Fibroblast of skin of left biceps (primary cell): ENCODE results near the gene CHRNB2.

Source experiments
- DNase-seq, 2 experiments: peaks; one replicate each; pipeline ENCODE4 v3.0.0-alpha.2; 2013; ENCODE audit warnings: low read depth in 2 of 2

CHRNB2 gene

DNA sequence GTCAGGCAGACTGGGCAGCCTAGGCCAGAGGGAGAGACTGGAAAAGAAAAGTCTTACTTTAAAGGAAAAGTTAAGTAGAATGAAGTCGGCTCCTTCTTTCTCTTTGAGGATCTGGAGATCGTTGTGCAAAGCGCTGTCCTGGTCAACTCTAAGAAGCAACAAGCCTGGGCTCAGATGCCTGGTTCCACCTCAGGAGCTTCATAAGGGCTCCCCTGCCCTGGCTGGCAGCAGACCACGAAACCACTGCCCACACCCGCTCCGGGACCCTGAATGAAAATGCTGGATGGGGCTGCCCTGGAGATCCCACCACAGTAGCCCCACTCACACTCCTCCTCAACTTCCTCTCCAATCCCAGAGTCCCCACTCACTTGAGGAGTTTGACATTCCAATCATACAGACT lies 15.5 kb upstream of the CHRNB2 start:
- no peak for DNase-seq

DNA sequence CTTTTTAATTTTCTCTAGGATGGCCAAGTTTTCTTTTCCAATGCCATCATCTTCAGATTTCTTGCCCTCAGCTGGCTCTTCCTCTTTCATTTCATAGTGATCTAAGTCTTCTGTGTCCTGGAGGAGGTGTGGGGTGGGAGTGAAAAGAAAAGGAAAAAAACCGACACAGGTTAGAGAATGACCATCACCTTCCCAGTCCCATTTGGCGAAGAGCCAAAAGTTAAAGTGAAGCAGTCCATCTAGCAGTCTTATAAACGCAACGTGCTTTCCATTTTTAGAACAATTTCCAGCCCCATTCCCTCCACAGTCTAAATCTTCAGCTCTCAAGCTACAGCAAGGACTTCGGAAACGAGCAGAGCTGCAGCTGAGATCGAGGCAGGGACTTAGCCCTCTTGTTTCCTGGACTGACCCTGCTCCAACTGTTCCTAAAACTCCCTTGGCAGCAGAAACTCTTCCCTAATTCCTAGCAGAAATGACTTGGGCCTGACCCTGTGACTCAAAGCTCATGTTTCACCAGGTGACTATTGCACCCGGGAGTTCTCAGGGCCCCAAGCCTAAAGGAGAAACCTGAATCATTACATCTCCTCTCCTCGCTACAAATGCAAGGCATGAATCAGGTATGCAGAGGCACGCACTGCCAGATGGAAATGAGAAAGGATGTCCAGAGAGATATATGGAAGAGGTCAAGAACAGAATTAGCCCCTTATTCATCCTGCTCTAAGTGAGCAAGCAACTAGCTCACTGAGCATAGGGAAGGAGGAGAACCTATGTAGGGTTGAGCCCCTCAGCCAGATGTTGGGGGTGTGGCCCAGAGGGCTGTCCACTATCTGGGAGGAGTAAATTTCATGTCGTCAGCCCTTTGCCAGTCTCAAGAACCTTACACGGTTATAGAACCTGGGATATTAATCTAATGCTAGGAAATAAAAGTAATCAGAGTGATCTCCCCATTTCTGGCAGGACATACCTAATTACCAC lies 14.2 kb upstream of the CHRNB2 start:
- no peak for DNase-seq

- no peak for DNase-seq
Measured at GRCh38 chr1:154556422-154556821, 11.2 kb upstream of the CHRNB2 start.

DNA sequence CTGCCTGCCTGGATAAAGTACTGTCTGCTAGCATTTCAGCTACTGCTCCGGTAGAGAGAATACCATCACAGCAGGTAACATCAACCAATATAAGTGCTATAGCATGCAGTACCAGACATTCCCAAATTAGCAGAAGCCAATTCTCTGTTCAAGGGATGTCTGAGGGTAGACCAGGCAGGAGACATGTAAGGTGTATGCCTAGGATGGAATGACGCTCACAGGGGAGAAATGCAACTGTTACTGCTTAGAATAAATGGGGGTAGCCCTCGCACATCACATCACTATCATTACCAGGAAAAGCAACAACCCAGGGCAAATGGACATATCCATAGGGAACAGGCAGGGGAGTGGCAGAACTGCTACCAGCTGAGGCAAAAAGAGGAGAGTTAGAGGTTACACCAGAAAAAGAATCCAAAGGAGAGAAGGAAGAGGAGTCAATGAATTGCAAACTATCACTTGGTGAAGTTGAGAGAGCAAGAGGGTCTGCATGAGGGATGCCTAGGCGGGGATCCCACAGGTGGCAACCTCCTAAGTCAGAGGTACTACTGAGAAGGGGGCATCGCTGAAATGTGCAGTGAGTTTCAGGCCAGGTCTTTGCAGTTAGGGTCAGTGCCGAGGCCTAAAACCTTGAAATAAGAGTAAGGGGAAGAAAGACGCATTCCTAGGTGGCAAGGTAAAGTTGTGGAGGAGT lies 10.2 kb upstream of the CHRNB2 start:
- DNase-seq = no peak

GRCh38 chr1:154557939-154558719 lies 9.4 kb upstream of the CHRNB2 start, which contains the start of gene UBE2Q1:
UBE2Q1 (minus strand) TSS chr1:154558662; CDS start chr1:154558553, 109 bp downstream.
- DNase-seq = no peak

DNA sequence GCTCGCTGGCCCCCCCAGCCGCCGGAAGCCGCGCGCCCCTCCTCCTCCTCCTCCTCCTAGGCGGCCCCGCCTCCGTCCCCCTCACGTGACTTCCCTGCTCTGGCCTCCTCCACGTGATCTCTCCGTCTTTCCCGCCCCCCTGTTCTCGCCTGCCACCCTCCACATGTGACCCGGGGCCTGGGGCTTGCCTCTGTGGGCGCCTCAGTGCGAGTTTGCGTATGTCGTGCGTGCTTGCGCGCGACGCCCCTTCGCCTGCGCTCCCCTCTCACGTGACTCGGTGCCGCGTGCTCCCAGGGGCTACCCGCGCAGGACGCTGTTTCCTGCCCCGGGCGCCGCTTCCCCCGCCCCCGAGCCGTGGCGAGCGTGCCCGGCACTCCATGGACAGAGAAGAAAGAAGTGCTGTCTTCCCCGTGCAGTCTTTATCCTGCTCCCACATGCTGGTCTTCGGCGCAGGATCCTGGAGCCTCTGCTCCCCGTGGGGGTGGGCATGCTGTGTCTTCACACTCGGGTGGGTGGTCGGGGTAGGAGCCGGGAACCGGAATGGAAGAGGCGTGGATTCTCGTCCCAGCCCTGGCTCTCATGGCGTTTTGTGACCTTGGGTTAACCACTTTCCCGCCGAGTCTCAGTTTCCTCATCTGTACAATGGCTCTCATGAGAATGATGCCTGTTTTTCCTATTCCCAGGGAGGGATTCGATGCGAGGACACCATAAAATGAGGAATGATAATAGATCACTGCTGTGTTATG lies 8.7 kb upstream of the CHRNB2 start:
- peak; percentile 98 for DNase-seq

DNA sequence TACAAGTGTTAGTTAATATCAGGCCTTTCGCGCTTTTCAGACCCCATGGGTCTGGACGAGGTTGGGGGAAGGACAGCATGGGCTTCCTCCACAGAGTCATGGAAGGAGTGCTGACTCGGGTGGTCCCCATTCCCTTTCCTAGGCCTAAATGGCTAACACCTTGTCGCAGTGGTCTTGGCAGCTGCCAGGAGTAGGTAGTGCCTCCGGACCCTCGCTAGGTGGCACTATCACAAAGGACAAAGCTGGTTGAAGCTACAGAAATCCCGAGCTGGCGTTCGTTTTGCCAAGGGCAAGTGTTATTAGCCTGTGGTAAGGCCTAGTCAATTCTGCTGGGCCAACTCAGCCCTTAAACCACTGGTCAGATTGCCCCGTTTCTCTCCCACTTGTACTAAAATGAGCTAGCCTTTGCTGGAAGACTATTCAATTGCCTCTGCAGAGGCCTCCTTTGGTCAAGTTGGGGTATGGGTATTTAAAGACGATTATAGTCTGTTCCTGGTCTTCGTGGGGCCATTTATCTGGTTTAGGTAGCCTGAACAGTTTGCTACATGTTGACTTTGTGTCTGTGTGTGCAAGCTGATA lies 8.0 kb upstream of the CHRNB2 start:
- peak; percentile 62 to 64 for DNase-seq

GRCh38 chr1:154565876-154566275 lies 1.7 kb upstream of the CHRNB2 start:
- no peak for DNase-seq

- DNase-seq = no peak
Measured at GRCh38 chr1:154568157-154568815, 708 bp downstream of the CHRNB2 start.

- no peak for DNase-seq
Measured at GRCh38 chr1:154571244-154571963, 3.8 kb downstream of the CHRNB2 start.

- no peak for DNase-seq
Measured at GRCh38 chr1:154571964-154572288, 4.3 kb downstream of the CHRNB2 start.

DNA sequence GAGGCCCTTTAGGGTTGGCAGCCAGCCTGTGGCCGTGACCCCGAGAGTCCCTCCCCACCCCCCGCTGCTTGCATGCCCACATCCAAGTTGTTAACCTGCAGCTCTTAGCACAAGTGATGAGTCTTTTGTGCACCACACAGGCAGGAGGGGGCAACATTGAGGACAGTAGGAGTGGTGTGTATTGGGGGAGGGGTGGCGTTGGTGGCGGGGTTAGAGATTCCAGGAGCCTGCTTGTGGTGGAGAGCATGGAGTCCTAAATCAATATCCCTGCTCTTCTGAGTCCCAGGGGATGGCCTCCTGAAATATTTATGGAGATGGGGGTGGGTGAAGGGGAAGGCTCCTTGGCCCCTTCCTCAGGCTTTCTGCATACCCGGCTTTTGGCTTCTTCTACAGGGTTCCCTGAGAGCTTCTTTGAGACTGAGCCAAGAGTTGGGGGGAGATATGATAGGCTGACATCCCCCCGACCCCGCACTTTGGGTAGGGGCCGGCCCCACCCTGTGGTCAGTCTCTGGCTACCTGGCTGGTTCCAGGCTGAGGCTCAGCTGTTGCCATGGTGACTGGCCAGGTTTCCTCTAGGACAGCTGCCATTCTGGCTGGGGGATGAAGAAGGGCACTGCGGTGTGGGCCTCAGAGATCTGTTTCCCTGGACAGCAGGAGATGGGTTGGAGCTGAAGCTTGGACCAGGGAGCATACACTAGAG lies 5.0 kb downstream of the CHRNB2 start:
- no peak for DNase-seq

- no peak for DNase-seq
Measured at GRCh38 chr1:154573168-154573510, 5.6 kb downstream of the CHRNB2 start.

DNA sequence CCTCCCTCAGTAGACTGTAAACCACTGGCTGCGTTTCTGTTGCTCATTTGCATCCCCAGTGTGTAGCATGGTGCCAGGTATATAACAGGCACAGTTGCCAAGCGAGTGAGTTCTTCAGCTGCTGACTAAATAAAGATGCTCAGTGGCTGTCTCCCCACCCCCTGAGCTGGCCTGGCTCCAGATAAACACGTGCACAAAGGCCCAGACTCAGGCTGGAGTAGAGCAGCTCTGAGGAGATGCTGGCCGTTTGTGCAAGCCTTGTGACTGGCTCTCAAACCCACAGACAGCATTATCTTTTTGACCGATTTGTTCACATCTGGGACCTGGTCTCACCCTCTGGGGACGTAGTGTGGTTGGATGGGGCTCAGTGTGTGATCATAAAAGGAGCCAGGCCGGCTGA lies 7.1 kb downstream of the CHRNB2 start:
- no peak for DNase-seq

DNA sequence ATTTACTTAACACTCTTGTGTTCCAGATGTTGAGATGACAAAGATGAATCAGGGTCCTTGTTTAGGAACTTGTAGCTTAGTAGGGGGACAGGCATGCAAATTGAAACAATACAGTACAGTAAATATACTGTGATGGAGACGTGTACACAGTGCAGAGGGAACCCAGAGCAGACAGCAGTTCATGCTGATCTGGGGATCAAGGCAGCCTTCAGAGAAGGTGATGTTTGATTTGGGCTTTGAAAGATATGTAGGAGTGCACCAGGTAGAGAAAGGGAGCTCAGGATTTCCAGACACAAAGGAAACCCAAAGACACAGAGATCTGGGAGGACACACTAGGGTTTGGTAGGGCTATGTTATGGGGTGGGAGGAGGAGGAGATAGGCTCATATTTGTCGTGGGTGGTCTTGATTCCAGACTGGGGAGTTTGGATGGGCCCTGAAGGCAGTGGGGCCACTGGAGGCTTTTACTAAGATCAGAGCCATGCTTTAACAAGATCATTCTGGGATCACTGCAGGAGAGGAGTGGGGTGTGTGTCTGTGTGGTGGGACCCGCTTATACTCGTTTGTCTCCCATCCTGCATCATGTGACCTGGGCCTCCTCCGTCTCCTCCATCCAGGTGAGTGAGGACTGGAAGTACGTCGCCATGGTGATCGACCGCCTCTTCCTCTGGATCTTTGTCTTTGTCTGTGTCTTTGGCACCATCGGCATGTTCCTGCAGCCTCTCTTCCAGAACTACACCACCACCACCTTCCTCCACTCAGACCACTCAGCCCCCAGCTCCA lies 7.8 kb downstream of the CHRNB2 start:
- DNase-seq = no peak

DNA sequence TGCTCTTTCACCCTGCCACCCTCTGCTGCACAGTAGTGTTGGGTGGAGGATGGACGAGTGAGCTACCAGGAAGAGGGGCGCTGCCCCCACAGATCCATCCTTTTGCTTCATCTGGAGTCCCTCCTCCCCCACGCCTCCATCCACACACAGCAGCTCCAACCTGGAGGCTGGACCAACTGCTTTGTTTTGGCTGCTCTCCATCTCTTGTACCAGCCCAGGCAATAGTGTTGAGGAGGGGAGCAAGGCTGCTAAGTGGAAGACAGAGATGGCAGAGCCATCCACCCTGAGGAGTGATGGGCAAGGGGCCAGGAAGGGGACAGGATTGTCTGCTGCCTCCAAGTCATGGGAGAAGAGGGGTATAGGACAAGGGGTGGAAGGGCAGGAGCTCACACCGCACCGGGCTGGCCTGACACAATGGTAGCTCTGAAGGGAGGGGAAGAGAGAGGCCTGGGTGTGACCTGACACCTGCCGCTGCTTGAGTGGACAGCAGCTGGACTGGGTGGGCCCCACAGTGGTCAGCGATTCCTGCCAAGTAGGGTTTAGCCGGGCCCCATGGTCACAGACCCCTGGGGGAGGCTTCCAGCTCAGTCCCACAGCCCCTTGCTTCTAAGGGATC lies 8.5 kb downstream of the CHRNB2 start:
- no peak for DNase-seq

DNA sequence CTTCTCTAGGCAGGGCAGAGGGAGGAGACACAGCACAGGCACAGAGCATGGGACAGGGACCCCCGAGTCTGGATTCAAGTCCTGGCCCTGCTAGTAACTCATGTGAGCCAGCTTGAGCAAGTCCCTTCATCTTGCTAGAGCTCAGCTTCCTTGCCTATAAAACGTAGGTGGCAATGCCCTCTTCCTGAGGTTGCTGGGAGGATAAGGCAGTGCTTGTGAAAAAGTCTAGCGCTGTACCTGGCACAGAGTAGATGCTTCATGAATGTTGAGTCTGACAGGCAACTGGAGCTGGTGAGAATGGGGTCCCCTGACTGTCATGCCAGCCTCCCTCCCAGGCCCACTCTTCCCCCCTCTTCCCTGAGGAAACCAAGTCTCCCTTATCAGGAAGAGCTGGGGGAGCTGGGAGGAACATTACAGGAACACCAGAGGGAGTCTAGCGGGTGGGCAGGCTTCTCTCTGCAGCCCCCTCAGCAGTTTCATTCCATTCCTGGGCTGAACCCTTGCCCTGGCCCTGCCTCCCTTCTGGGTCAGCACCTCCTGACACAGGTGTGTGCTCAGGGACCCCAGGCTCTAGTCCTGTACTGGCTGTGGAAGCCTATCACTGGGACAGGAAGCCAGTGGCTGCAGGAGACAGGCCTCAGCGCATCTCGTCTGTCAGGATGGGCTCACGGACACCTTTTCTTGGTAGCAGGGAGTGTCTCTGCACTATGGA lies 9.9 kb downstream of the CHRNB2 start:
- no peak for DNase-seq

DNA sequence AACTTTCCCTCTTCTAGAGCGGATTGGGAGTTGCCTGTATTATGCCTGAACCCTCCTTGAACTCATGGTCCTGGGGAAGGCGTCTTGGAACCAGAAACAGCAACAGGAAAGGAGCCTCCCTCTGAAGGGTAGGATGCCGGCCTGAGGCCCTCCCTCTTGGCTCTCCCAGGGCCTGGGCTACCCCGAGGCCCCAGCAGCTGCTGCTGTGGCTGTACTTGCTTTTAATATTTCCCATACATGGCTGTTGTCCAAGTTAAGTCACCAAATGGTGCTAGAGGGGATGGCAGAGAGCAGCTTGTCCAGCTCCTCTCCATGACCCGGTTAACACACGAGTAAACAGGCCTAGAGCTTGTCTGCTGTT lies 10.5 kb downstream of the CHRNB2 start:
- no peak for DNase-seq
